PC-3 (cell line): ENCODE data around the gene ATG7. TPM values are rescaled to one million over a fixed set of nuclear protein-coding genes. Genes with fewer than 3 reads are reported as not detected.

Source experiments
- ATAC-seq: fragments of 200-7000 bp; cut with Tn5 transposase; 2 replicates; pipeline ENCODE4 v1.9.1; 2020; ENCODE audit warnings: mild to moderate bottlenecking, moderate library complexity
- Bru-seq: library from RNA; stranded (reverse); fragments of 400-500 nt; gene quantifications from one replicate; lab custom pipeline; 2021; lab: Mats Ljungman, UMichigan
- BruChase-seq, 2 experiments: library from RNA; stranded (reverse); fragments of 400-500 nt; gene quantifications; one replicate each; lab custom pipeline; 2021; lab: Mats Ljungman, UMichigan
- BruUV-seq: library from RNA; stranded (reverse); fragments of 400-500 nt; replicated peaks from 2 replicates; lab custom pipeline; 2021; lab: Mats Ljungman, UMichigan
- CTCF ChIA-PET: fragments of 300-600 bp; sonication (Branson Sonifier 250); formaldehyde crosslinking; loops from one replicate; lab custom pipeline; 2022; ENCODE audit warnings: antibody characterized with exemption; lab: Charles Lee
- POLR2A ChIA-PET: fragments of 300-600 bp; sonication (Branson Sonifier 250); formaldehyde crosslinking; loops from one replicate; lab custom pipeline; 2022; ENCODE audit warnings: antibody characterized with exemption; ENCODE audit not compliant: unreplicated experiment; lab: Charles Lee
- DNase-seq: peaks from one replicate; pipeline ENCODE4 v3.0.0-alpha.2; 2015
- H2AFZ ChIP-seq: fragments of 300-600 bp; sonication (generic); 2 replicates; pipeline ENCODE4 v1.6.0; 2016; ENCODE audit warnings: antibody characterized with exemption, low read length
- H3F3A ChIP-seq: fragments of 300-600 bp; sonication (generic); one replicate; pipeline ENCODE4 v1.6.0; 2017; ENCODE audit warnings: antibody characterized with exemption, low read length, control low read depth, mild to moderate bottlenecking; ENCODE audit not compliant: unreplicated experiment
- H3K27ac ChIP-seq: fragments of 300-600 bp; sonication (generic); 2 replicates; pipeline ENCODE4 v1.5.1; 2016; ENCODE audit warnings: mild to moderate bottlenecking, low read length
- H3K27me3 ChIP-seq: fragments of 300-600 bp; sonication (generic); 2 replicates; pipeline ENCODE4 v1.6.1; 2016; ENCODE audit warnings: low read length, mixed read lengths
- H3K36me3 ChIP-seq: fragments of 300-600 bp; sonication (generic); 2 replicates; pipeline ENCODE4 v1.6.1; 2016; ENCODE audit warnings: low read depth, mixed run types, low read length, mixed read lengths
- H3K4me1 ChIP-seq: fragments of 300-600 bp; sonication (generic); 2 replicates; pipeline ENCODE4 v1.5.1; 2016; ENCODE audit warnings: low read length; ENCODE audit not compliant: insufficient read depth
- H3K4me2 ChIP-seq: fragments of 300-600 bp; sonication (generic); 2 replicates; pipeline ENCODE4 v1.6.0; 2016; ENCODE audit warnings: low read length
- H3K4me3 ChIP-seq: fragments of 300-600 bp; sonication (generic); 2 replicates; pipeline ENCODE4 v1.5.1; 2016; ENCODE audit warnings: mild to moderate bottlenecking, low read length, mixed read lengths
- H3K79me2 ChIP-seq: fragments of 300-600 bp; sonication (generic); 2 replicates; pipeline ENCODE4 v1.6.1; 2017; ENCODE audit warnings: low read length, mixed read lengths
- H3K9ac ChIP-seq: fragments of 300-600 bp; sonication (generic); 2 replicates; pipeline ENCODE4 v1.6.0; 2016; ENCODE audit warnings: mild to moderate bottlenecking, low read length
- H3K9me2 ChIP-seq: fragments of 300-600 bp; sonication (generic); replicated peaks from 2 replicates; pipeline ENCODE4 v1.6.1; 2016; ENCODE audit warnings: mixed run types, low read length, mixed read lengths
- H3K9me3 ChIP-seq: fragments of 300-600 bp; sonication (generic); 2 replicates; pipeline ENCODE4 v1.6.1; 2016; ENCODE audit warnings: low read length, mixed read lengths
- H4K20me1 ChIP-seq: fragments of 300-600 bp; sonication (generic); 2 replicates; pipeline ENCODE4 v1.6.1; 2016; ENCODE audit warnings: low read length, mixed read lengths
- CTCF ChIP-seq: fragments of 300-600 bp; sonication (generic); conservative IDR thresholded peaks from 2 replicates; pipeline ENCODE4 v1.5.1; 2017; ENCODE audit warnings: antibody characterized with exemption, low read depth, mild to moderate bottlenecking, low read length
- EZH2 ChIP-seq: fragments of 300-600 bp; sonication (generic); IDR thresholded peaks from one replicate; pipeline ENCODE4 v1.6.1; 2017; ENCODE audit warnings: antibody characterized with exemption, mild to moderate bottlenecking, low read length; ENCODE audit not compliant: unreplicated experiment
- EZH2phosphoT487 ChIP-seq: fragments of 300-600 bp; sonication (generic); IDR thresholded peaks from 2 replicates; pipeline ENCODE4 v1.6.1; 2018; ENCODE audit warnings: mild to moderate bottlenecking, antibody characterized with exemption, low read length, borderline replicate concordance
- intact Hi-C: fragments of 100-400 bp; cut with micrococcal nuclease; formaldehyde crosslinking; loops from 2 replicates; pipeline ENCODE4 v1.9.0; 2023
- long read RNA-seq: library from polyadenylated mRNA; unstranded; transcript quantifications from one replicate; pipeline ENCODE4 v2.0.0, GENCODE V29; 2021; ENCODE audit not compliant: unreplicated experiment
- total RNA-seq: library from RNA; depleted of rRNA; stranded (reverse); fragments of >200 nt; gene quantifications from 2 replicates; pipeline ENCODE4 v1.2.3, GENCODE V29; 2014; rRNA removed

The ATG7 gene, protein sequence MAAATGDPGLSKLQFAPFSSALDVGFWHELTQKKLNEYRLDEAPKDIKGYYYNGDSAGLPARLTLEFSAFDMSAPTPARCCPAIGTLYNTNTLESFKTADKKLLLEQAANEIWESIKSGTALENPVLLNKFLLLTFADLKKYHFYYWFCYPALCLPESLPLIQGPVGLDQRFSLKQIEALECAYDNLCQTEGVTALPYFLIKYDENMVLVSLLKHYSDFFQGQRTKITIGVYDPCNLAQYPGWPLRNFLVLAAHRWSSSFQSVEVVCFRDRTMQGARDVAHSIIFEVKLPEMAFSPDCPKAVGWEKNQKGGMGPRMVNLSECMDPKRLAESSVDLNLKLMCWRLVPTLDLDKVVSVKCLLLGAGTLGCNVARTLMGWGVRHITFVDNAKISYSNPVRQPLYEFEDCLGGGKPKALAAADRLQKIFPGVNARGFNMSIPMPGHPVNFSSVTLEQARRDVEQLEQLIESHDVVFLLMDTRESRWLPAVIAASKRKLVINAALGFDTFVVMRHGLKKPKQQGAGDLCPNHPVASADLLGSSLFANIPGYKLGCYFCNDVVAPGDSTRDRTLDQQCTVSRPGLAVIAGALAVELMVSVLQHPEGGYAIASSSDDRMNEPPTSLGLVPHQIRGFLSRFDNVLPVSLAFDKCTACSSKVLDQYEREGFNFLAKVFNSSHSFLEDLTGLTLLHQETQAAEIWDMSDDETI
- total RNA-seq, result 33.2 and 36.5 TPM in 2 replicates
- percentile 91 among the genes with signal in this experiment for Bru-seq, nascent RNA
- BruChase-seq, experiment 1, labeled RNA remaining after a 6-hour chase, result percentile 81 among the genes with signal in this experiment
- percentile 90 among the genes with signal in this experiment for BruChase-seq, experiment 2, labeled RNA remaining after a 2-hour chase
- long read RNA-seq, full-length matches to known transcripts, result 42 of 154 reads
- long read RNA-seq, partial matches to known transcripts, result 29 of 154 reads
- long read RNA-seq, other reads (novel, unspliced or antisense), result 83 of 154 reads

DNA sequence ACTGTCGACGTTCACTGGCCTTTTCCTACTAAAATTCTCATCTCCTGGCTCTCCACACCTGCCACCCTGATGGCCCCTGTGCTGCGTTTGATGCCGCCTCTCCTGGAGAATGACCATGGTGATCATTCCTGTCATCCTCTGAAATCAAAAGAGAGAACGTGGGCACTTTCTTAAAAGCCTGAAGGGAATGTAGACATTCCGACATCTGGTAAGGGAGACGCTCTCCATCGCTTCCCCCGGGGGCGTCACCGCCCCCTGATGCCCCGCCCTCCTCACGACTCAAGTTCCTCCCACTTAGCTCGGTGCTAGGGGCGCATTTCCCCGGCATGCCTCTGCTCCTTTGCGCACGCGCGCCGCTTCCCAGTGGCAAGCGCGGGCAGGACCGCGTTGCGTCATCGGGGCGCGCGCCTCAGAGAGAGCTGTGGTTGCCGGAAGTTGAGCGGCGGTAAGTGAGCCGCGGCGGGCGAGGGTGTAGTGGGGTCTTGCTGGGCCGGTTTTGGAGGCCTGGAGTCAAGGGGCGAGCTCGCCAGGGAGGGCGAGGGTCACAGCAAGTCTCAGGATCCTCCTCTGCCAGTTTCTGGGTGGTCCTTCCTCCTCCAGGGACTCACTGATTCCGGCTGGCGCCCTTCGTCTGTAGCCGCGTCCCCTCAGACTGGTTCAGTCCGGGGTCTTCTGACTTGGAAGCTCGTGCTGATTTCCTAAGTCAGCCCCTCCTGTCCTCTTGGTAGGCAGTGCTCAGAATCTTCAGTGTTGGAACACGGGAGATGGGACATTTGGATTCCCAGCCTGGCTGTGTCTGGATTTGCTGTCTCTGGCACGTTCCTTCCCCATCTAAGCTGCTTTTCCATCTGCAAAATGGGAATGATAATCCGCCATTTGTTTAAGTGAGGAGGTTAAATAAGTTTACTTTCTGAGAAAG, at the start of gene ATG7:
Gene ATG7, plus strand, starts transcription at position 412 of the 919 bp plus-strand sequence. CDS start 26,299 bp downstream, outside the sequence.
- Histone ChIP-seq H3K9ac (peak within 1 kb of the TSS; percentile 93), H3K27ac (peak within 1 kb of the TSS; percentile 54), H3K4me1 (peaks cover 25% of the 10 kb centered on the region), H3K36me3 (peaks cover 20% of the 10 kb centered on the region), H3K4me3 (peak within 1 kb of the TSS; percentile 83), H3K9me2 (no peaks in the 10 kb centered on the region), H3K79me2 (peaks cover 50% of the 10 kb centered on the region), H3K9me3 (no peaks in the 10 kb centered on the region), H3K27me3 (no peaks in the 10 kb centered on the region), H2AFZ (peak within 1 kb of the TSS; percentile 82), H4K20me1 (0 out of 2 replicates have a peak, but pooled peaks cover 3% of the 10 kb centered on the region), H3F3A (no peaks in the 10 kb centered on the region), H3K4me2 (peak within 1 kb of the TSS; percentile 93)
- TSS peak; percentile 76 for BruUV-seq
- intact Hi-C loops, result loop anchor here (2.0 kb wide), 1 partner anchor 17 kb away; no protein-coding TSS in a partner anchor
- DNase-seq (peak; percentile 98), ATAC-seq (peak; percentile 86)
- TF ChIP-seq EZH2phosphoT487, result no peak
- TF ChIP-seq CTCF, result no peak
- no peak for TF ChIP-seq EZH2
- CTCF ChIA-PET, result interaction anchor here (1.1 kb wide), 1 partner anchor 34 kb away, joined by 4 read pairs; no protein-coding TSS in a partner anchor
- POLR2A ChIA-PET, result interaction anchor here (0.5 to 2.7 kb wide), 9 partner anchors 17 to 1080 kb away, joined by 3 to 25 read pairs (median 3); no protein-coding TSS in a partner anchor

DNA sequence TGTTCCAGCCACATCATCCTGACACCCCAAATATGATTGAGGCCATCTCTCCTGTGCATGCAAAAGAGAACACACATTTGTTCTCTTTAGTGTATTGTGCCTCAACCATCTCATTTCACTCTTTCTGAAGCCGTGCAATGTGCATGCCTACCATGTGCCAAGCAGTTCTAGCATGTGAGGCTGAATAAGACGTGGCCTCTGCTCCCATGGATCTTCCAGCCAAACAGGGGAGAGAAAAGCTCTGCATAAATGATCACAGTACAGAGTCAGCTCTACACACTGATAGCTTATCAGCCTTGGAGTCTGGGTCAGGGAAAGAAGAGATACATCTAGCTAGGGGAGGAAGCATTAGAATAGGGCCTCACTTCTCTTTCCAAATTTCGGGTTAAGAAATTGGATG, 48.2 kb upstream of the ATG7 start:
- DNase-seq (no peak), ATAC-seq (no peak)
- no peaks in the 10 kb centered on the region for H4K20me1 ChIP-seq
- intact Hi-C loops, result no loop called here
- ChIA-PET CTCF (no interaction called here), POLR2A (no interaction called here)
- no peaks in the 10 kb centered on the region for H3K36me3 ChIP-seq
- H3K27me3 ChIP-seq, result no peaks in the 10 kb centered on the region
- no peak overlapping the region for H2AFZ ChIP-seq
- TF ChIP-seq EZH2 (no peak), EZH2phosphoT487 (no peak), CTCF (no peak)
- peaks cover 42% of the 10 kb centered on the region for H3K79me2 ChIP-seq
- H3K27ac ChIP-seq, result no peak overlapping the region
- H3K9me2 ChIP-seq, result no peaks in the 10 kb centered on the region
- BruUV-seq, result no TSS peak
- no peaks in the 10 kb centered on the region for H3K9me3 ChIP-seq
- H3K4me2 ChIP-seq, result peak overlapping the region; percentile 32
- H3K4me3 ChIP-seq, result no peak overlapping the region
- H3K9ac ChIP-seq, result no peak overlapping the region
- H3K4me1 ChIP-seq, result peaks cover 32% of the 10 kb centered on the region
- H3F3A ChIP-seq, result no peaks in the 10 kb centered on the region
